GM18502 (cell line): ENCODE results near the gene FCHSD2.

Experiments used
- ATAC-seq: cut with Tn5 transposase; IDR thresholded peaks from one replicate; pipeline ENCODE4 v1.9.1; 2021; ENCODE audit warnings: mild to moderate bottlenecking; ENCODE audit not compliant: unreplicated experiment, poor library complexity

The FCHSD2 gene

DNA sequence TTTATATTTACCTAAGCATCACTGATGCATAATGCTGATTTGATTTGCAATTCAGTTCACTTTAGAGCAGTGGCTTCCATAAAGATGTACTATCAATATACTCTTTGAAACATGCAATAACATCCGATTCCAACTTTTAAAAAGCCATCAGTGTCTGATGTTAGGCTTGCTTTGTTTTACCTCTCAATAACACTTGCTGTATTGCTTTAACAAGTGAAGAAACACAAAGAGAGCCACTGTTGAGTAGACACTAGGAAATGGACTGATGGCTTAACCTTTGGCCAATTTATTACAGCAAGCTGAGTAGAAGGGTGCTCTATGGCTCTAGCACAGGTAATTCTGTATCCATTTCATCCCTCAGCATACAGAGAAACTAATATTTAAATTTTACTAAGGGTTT, 122.1 kb downstream of the FCHSD2 start:
- ATAC-seq = no peak

DNA sequence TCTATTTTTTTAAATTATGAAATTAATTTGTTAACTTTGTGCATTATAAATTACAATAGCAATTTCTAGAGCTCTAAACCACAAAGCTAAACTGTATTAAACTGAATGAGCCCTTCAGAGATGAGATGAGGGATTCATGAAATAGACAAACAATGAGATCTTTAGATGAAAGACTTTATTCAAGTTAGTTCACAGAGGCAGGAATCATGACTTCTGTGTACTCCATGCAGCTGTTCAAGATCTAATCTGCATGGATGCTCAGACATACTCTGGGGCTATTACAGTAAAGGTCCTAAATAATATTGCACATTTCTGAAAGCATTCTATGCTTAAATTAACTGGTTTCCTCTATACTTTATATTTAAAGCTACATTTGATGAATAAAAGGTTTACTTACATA, 122.7 kb downstream of the FCHSD2 start:
- ATAC-seq = no peak

DNA sequence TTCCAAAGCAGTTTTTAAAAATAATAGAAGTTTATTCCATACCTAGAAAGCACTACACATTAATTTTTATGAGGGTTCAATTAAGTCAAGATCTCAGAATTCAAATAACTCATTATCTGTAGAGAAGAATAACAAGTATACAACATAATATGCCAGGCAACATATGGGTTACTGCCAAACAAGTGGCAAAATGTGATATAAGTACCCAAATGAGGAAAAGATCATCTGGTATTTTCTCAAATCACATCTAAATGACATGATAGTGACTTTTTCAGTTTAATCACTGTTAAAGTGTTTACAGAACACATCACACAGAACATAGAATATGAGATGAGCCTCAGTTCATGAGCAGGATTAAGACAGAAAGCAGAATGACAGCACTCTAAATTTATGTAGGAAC, 123.3 kb downstream of the FCHSD2 start:
- no peak for ATAC-seq

DNA sequence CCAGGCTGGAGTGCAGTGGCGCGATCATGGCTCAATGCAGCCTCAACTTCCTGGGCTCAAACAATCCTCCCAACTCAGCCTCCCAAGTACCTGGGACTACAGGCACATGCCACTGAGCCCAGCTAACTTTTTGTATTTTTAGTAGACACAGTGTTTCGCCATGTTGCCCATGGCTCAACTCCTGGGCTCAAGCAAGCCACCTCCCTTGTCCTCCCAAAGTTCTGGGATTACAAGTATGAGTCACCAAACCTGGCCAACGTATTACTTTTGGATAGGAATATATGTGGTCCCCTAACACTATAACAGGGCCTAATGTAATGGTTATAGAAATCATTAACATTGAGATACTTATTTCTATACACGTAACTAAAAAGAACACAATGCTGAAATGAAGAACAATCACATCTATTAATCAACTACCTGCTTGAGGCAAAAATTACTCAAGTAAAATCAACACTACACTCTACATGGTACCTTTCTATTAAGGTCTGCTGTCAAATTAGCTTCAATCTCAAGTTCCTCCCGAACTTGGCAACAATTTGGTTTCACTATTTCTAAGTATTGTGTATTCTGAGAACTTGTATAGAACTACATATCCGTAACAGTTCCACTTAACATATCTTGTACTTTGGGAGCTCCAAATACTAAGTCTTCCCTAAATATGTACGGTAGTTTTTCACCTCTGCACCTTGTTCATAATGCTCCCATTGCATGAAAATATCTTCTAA, 124.9 kb downstream of the FCHSD2 start:
- no peak for ATAC-seq

DNA sequence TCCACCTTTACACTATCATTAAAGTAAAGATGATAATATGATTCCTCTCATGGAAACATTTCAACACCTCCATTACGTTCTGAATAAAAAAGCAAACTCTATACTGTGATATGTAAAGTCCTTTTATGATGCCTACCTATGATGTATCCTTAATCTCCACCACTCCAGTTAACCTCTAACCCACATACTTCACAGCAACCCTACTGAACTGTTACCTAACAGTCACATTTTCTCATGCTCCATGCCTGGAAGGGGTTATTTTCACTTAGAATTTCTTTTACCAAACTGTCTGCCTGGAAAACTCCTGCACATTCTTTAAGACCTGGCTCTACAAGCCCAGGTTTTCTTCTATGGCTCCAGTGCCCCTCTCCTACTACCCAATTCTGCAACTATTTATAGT, 129.1 kb downstream of the FCHSD2 start:
- no peak for ATAC-seq

DNA sequence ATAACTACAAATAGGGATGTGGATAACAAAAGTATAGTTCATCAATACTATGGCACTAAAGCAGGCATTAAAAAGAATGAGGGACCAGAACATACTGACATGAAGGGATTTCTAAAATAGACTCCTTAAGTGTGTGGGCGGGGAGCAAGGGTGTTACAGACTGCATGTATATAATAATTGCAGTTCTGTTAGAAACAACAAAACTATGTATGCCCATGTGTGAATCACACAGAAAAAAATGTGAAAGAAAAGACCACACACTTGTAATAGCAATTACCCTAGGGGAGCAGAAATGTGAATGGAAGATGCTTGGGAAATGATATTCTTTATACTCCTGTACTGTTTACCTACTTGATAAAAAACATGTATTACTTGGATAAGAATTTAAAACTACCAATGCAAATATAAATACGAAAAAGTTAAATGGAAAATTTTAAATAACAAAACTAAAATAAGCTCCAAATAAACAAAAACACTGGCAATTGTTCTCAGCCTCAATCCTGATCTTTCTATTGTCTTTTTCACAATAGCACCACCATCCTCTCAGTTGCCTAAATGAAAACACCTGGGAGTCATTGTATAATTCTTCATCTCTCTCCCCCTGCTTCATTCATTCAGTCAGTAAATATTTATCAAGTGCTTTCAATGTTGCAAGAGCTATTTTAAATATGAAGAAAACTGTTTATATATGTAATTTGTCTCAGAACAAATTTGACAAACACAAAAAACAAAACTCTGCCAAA, 129.8 kb downstream of the FCHSD2 start:
- ATAC-seq = no peak

DNA sequence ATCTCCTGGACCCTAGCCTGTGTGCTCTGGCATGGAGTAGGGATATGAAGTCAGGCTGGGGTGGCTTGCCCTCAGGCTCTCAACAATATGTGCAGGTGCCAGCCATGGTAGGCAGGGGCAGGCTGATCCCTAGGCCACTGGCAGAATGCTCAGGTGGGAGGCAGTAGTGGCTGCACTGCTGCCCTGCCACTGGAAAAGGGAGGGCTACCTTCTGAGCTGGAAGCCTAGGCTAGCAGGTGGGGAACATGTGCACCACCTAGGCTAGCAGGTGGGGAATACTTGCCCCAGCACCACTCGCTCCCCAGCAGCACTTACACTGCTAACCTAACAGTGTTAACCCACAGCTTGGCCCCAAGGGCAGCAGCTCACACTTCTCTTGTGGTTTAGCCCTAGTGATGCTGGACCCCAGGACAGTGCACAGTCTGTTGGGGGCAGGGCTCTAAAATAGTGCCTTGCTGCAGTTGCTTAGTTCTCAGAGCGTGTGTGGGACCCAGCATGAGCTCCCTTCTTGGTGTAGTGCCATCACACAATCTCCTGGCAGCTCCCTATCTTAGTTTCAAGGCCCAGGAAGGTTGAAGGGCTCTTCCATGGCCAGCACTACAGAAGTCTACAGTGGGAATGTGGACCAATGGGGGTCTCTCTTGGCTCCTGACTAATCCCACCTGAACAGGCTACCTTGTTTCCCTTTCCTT, 130.8 kb downstream of the FCHSD2 start:
- ATAC-seq = no peak

DNA sequence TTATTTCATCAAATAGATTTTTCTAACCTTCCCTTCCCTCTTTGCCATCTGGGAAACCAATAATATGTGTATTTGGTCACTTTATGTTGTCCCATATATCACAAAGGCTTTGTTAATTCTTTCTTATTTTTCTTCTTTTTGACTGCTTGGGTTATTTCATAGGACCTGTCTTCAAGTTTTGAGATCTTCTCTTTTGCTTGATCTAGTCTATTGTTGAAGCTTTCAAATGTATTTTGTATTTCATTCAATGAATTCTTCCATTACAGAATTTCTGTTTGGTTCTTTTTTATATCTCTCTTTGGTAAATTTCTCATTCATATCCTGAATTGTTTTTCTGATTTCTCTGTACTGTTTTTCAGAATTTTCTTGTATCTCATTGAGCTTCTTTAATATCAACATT, 132.1 kb downstream of the FCHSD2 start:
- no peak for ATAC-seq

DNA sequence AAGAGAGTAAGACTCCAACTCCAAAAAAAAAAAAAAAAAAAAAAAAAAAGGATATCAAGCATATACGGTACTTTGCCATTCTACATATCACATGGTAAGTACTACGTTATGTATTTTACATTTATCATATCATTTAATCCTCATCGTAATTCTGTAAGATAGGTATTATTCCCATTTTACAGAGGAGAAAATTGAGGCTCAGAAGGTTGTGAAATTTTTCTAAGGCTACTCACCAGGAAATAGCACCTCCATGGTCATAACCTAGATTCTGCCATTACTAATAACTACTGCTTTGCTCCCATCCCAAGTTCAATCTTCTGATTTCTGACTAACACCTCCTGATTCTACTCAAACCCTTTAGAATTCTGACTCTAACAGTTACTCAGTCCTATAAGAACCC, 138.0 kb downstream of the FCHSD2 start:
- ATAC-seq = no peak

DNA sequence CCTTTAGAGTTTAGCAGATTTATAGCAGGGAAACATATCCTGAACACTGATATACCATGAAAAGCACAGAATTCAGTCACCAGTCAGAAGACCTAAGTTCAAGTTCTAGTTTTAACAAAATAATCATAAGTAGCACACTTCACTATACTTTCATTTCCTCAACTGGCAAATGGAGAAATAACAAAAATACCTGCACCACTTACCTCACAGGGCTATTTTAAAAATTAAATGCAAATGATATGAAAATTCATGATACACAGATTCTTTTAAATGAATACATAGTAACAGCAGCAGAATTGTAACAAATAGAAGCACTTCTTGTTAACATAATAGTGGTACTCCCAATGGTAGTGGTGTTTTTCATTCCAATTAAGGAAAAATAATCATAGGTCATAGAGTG, 139.0 kb downstream of the FCHSD2 start:
- ATAC-seq = no peak

DNA sequence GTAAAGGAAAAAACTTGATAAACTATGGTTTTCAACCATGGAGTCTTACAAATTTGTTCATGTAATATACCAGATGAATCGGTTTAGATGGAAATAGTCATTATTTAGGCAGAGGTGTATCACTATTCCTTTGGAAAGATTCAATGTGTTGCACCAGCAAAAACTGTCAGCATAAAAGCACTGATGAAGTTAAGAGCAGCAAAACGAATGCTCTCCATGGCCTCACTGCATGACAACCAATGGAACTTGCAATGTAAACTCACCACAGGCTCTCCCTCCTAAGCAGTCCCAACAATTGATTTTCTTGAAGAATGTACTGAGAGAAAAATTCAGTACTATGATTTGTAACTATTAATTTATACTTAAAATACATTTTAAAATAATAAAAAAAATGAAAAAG, 139.9 kb downstream of the FCHSD2 start:
- ATAC-seq = no peak

DNA sequence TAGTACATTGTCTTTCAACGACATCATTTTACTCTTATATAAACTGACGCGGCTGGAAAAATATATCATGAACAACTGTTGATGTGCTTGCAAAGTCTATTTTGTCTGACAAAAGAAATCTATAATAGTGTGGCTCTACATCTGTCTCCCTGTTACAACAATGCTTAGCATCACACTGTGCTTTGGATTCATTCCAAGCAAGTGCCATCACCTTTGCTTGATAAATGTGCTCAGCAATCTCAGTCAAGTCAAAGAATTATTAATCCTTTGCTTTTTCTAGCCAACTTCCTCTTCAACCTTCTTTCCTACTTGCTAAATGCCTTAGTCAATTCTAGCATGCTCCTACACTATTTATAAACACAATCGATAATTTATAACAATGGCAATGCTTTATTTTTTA, 140.5 kb downstream of the FCHSD2 start:
- ATAC-seq = no peak

DNA sequence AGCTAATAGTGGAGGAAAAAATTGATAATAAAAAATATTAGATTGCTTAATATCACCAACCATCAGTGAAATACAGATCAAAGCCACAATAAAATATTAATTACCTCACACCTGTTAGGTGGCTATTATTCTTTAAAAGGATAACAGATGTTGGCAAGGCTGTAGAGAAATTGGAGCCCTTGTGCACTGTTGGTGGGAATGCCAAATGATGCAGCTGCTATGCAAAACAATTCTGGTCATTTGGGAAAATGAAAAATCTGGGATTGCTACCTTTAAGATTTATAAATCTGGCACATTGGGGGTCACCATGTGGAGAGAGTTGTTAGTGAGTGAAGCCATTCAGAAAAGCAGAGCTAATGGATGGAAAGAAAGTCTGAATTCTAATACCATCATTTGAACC, 143.4 kb downstream of the FCHSD2 start:
- no peak for ATAC-seq

DNA sequence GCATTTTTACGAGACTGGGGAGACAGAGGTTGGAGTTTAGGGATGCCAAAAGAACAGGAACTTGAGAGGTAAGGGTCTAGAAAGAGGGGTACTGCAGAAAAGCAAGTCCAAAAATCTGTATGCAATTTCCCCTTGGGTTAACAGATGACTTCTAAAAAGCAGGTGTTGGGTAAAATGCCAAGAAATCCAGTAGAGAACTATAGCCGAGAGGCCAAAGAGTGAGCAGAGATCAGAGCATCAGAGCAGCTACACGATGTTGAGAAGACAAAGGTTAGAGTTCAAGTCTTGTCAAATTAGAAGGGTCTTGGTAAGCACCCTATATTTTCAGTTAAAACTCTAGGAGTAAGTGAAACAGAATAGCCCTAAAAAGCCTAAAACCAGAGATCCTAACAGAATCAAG, 145.2 kb downstream of the FCHSD2 start:
- ATAC-seq = no peak

DNA sequence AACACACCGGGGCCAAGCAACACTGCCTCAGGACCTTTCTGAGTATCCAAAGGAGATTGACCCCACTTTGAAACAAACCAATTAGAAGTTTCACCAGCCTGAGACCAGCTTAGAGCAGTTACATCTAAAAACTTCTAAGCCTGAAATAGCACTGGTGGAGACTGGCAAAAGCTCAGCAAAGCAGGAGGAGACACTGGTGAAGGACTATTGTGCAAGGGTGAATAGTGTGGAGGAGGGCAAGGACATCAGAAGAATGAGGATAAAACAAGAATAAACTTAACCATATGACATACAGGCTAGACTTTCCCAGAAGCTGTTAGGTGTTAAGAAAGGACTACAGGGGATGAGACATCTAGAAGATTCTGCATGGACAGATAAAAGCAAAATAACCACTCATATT, 152.4 kb downstream of the FCHSD2 start:
- ATAC-seq = no peak

DNA sequence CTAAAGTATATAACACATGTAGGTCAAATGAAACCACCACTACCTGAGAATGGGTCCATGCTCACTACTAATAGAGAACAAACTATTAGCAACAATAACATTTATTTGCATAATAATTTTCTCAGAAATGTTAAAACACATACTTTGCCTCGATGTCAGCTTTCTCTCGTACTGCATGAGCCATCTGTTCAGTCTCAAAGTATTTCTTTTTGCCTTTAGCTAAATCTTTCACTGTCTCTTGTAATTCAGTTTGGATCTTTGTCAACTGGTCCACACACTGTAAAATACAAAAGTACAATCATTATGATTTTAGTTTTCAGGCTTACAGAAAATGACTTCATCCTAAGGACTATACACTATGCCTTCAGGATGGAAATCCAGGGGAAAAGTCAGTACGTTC, 153.3 kb downstream of the FCHSD2 start:
- no peak for ATAC-seq

DNA sequence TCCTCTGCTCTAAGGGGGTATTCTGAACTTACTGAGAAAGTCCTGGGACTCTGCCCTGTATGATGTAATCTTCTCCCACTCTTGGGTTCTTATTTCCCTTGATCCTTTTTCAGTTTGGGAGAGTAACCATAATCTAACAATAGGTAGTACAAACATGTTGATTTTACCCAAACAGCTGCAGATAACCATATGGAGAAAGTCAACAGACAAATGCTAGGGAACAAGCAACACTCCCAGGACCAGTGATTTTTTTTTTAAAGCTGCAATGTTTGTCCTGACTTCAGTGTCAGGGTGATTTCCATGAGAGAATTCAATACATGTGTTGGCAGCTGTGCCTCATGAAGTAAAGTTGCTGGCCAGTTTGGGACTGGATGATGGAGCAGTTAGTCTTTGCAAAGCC, 156.5 kb downstream of the FCHSD2 start:
- ATAC-seq = no peak

DNA sequence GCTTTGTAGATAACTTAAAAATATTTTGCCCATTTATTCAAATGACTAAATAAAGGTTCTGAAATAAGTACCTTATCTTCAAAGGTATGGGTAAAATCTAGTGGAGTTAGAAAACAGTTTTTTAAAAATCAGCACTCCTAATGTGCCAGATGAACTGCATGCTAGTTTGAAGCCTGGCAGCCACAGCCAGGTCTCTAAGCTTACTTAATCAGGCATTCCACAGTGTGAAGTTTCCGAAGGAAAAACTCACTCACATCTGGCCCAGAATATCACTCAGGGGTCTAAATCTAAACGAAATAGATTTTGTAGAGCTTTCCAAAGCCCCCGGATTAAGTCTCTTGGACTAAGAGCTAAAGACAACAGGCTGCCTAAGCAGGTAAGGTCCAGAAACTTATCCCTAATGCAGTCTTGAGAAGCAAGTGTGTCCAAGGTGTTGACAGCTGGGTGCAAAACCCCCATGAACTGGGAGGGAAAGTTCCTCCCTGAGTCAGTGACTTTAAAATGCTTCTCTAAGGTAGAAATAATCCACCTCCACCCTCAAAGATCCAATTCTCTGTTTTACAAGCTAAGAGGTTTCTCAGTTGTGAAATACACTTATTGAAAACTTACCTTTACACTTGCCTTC, 157.6 kb downstream of the FCHSD2 start:
- ATAC-seq = no peak

DNA sequence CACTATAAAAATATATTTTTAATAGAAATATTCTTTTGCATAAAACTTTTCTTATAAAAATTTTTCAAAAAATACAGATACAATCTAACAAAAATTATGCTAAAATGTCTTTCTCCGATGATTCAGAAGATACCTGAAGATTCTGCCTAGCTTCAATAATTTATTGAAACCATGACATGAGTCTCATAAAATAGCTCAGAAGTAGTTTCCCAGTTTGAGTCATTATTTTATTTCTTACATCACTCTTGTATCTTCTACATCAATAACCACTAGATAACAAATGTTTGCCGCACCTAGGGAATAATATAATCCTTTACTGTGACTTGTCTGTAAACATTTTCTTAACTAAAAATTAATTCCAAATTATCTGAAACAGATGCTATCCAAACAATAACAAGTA, 158.6 kb downstream of the FCHSD2 start:
- no peak for ATAC-seq

DNA sequence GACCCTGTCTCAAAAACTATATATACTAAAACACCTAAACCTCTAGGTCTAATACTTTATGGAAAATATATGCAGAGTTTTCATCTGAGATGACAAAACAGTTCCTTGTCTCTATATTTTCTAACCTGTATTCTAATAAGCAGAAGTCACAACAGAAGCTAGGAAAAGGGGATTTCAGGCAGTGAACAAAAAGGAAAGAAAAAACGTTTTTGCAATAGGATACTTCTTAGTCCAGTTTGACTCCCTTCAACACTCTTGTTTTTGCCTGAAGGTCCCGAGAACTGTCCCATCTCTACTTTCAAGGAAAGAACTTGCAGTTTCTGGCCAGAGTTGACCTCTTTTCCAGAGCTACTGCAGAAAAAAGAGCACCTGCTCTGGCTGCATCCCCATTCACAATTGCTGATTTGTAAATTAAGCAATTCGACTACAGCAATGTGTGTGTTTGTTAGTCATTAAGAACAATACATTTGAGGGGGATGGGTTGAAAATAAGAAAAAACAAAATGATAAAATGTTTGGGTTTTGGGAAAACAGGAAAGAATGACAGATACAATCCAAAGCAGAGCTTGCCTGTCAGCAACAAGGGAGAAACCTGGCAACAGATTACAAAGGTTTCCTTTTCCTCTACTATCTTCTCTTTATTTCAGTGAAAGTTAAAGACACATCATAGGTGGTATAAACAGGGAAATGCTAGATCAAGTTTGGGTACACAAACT, 160.0 kb downstream of the FCHSD2 start:
- ATAC-seq = no peak
